ENCODE measurements around the gene ZBTB44.

Gene ZBTB44

DNA sequence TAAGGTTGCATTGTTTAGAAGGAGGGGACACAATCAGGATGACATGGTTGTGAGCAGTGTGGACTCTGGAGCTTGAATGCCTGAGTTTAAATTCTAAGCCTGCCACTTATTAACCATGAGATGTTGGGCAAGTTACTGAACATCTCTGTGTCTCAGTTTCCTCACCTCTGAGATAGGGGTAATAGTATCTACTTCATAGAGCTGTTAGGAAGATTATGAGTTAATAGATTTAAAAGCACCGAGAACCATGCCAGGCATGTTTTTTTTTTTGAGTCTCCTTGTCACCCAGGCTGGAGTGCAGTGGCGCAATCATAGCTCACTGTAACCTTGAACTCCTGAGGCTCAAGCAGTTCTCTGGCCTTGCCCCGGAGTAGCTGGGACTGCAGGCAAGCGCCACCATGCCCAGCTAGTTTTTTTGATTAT, 121.9 kb downstream of the ZBTB44 start:
- no peak for DNase-seq

DNA sequence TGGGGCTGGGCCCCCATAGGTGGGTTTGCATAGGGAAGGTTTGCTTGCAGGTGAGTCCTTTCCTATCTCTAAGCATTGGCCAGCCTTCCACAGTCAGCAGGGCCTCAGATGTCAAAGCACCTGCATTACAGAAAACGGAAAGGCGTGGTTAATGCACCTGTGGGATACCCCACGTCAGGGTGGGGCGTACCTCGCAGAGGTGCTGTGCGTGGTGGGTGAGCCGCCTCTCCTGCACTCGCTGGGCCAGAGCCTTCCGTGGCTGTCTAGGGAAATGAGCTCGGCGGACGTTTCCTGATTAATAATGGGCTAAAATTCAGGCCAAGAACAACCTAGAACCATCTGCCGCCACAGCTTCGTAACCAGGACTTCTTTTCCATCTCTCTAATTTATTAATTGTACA, 122.8 kb downstream of the ZBTB44 start:
- no peak for DNase-seq

DNA sequence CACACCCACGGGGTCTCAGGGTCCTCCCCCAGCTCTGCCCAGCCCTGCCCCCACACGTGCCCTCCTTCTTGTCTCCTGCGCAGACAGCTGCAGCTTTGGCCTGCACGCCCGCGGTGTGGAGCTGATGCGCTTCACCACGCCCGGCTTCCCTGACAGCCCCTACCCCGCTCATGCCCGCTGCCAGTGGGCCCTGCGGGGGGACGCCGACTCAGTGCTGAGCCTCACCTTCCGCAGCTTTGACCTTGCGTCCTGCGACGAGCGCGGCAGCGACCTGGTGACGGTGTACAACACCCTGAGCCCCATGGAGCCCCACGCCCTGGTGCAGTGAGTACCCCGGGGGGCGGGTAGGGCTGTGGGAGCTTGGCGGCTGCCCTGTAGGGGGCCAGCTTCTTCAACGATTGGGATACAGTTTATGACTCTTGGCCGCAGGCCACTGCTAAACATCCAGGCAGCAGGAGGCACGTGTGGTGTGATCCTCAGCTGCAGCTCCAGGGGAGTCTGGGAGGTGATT, 124.3 kb downstream of the ZBTB44 start:
- no peak for DNase-seq

- DNase-seq: no peak
These were observed 125.1 kb downstream of the ZBTB44 start for GRCh38 chr11:130189492-130190210.

DNA sequence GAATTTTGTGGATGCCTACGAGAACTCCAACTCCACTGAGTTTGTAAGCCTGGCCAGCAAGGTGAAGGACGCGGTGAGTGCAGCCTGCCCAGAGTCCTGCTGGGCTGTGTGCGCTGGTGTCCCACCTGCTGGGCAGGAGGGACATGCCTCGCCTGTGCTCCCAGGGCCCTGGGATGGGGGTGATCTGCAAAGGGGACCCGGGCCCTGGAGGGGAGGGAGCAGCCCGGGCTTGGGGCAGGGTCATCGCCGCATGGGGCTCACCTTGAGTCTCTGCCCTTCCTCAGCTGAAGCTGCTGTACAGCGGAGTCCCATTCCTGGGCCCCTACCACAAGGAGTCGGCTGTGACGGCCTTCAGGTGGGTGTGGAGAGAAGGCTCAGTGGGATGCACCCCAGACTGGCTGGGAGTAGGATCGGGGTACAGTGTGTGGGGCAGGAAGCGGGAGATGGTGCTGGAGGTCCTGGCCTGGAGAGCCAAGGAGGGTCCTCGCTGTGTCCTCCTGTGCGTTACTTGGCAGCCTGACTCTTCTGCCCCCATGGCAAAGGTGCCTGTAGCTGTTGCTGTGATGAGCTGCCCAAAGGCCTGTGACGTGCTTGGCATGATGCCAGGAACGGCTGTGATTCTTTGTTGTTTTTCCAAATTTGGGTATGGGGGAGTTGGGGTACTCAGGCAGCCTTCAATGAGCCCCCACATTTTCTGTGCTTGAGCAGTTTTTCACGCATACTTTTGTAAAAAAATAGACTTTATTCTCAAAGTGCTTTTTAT, 126.0 kb downstream of the ZBTB44 start:
- DNase-seq: no peak

DNA sequence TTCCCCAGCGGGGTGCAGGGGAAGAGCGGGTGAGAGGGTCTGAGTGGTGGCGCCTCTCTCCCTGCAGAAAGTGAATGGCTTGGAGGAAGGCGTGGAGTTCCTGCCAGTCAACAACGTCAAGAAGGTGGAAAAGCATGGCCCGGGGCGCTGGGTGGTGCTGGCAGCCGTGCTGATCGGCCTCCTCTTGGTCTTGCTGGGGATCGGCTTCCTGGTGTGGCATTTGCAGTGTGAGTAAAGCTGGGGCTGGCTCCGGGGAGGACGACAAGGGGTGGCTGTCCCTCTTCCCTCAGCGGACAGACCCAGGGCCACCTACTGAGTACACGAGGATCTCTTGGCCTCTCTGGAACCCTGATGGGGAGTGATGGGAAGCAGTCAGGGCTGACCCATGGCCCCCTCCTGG, 126.7 kb downstream of the ZBTB44 start:
- DNase-seq: no peak

DNA sequence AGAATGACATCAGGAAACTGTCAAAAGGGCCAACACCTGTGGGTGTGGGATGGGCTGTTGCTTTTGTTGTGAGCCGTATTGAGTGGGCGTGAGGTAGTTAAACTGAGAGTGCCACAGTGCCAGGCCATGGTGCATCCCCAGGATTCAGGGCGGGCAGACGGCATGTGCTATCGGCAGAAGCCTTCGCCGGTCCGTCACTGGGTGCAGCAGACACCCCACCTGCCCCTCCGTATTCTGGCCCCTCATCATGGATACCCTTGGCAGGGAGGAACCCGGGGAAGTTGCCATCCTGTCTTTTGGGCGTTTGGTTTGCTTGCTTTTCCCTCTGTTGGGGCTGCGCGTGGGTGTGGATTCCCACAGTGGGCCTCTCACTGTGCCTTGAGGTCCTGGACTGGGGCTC, 127.6 kb downstream of the ZBTB44 start:
- DNase-seq: no peak

DNA sequence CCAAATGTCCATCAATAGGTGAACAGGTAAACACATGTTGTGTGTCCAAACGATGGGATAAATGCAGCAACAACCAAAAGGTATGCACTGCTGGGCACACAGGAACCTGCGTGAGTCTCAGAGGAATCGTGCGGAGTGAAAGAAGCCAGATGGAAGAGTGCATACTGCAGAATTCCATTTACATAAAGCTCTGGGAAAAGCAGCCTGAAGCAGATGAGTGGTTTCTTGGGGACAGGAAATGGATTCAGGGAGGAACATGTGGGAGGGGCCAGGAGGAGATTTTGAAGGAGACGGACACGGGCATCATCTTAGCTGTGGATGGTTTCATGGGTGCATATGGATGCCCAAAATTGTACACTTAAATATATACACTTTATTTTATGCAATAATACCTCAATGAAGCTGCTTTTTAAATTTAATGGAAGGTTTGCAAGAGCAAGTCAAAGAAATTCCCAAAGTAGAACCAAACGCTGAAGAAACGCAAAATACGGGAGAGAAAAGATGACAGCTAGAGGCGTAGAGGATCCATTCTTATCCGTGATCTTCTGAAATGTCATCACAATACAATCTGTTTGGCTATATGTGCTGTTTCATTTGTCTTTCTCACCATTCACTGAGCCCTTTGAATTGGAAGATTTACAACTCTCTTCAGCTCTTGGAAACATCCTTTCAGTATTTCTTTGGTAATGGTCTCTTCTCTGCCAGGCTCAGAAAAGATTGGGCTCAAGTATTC, 130.7 kb downstream of the ZBTB44 start:
- DNase-seq: no peak

DNA sequence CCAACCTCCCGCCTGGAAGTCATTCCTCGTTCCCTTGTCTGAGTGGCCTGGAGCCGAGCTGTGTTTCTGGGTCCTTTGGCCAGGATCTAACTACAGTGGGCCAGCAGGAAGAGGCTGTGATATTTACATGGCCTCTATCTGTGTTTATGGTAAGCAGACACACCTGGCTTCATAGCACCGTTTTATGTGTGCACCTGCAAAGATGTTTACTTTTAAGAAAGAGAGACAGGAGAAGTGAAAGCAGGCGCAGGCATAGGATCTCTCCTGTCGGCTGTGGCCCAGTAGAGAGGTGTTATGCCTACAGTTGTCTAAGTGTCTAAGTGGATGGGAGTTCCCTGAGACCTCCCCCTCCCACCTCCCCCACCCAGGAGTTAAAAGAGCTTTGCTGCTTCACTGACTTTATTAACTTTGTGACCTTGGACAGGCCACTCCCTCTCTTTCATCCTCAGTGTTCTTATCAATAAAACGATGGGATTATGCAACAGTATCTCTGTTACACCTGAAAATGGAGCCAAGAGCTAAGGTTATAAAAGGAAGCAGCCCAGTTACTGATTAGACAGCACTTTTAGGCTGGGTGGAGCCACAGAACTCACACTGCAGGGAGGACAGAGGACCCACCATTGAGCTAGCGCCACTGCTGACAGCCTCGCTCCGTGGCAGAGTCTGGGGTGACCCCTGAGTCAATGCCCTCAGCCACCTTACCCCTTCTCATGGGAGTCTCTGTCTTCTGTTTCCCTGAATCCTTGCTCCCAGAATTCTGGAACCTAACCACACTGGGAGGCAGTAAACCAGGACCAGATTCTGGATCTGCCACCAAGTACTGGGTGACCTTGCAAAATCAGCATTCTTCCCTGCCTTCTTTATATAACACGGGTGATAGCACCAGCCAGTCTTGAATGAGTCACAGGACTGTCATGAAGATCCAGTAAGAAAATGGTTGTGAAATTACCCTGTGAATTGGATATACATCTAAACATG, 133.1 kb downstream of the ZBTB44 start:
- DNase-seq: no peak

- DNase-seq: no peak
These were observed 133.8 kb downstream of the ZBTB44 start for GRCh38 chr11:130180896-130181294.

GRCh38 chr11:130180491-130180890, 134.2 kb downstream of the ZBTB44 start:
- no peak for DNase-seq

- no peak for DNase-seq
These were observed 135.1 kb downstream of the ZBTB44 start for GRCh38 chr11:130179396-130180306.

- no peak for DNase-seq
These were observed 136.0 kb downstream of the ZBTB44 start for GRCh38 chr11:130178441-130179339.

DNA sequence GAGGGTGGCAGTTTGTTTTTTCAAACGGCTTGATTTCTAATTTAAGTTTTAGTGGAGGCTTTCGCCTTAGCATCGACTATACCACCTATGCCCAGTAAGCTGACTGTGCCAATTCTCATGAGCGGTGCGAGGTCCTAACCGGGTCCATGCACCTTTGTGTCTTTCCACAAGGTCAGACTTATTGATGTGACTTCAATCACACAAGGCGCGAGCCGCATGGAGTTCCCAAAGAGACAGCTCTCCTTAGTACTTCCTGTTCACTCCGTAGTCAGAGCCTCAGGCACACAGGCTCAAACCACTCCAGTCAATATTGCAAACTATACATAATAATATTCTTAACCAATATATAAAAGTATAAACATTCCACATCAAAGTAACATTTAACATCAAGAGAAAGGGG, 136.9 kb downstream of the ZBTB44 start:
- no peak for DNase-seq

Data from cortex of kidney (tissue), 1 donor.